ENCODE data around the gene FOSL2.
"Not testable (repeated sequence)": the region's sequence is repeated elsewhere in the genome, so short reads cannot be mapped to it uniquely, and the experiment has no call there.

The FOSL2 gene

GRCh38 chr2:28370354-28370753 is 22.3 kb upstream of the FOSL2 start:
- Histone ChIP-seq H3K9me3 (ENCODE audit: low read length) (no peaks in the 10 kb centered on the region), H3K4me3 (ENCODE audit: low read length) (no peak overlapping the region), H3K36me3 (ENCODE audit: insufficient read depth, low read length) (no peaks in the 10 kb centered on the region), H3K4me1 (ENCODE audit: insufficient read depth, low read length) (no peaks in the 10 kb centered on the region), H2AFZ (ENCODE audit: low read depth, low read length) (no peak overlapping the region), H3K27me3 (ENCODE audit: insufficient read depth, low read length) (peaks cover 4% of the 10 kb centered on the region)

- not testable (repeated sequence) for H3K9me3 ChIP-seq (ENCODE audit: low read length); H2AFZ ChIP-seq (ENCODE audit: low read depth, low read length)
These were observed 20.9 kb upstream of the FOSL2 start for GRCh38 chr2:28371728-28372127.

GRCh38 chr2:28373854-28374253 is 18.8 kb upstream of the FOSL2 start:
- Histone ChIP-seq H2AFZ (ENCODE audit: low read depth, low read length) (no peak overlapping the region), H3K4me3 (ENCODE audit: low read length) (no peak overlapping the region), H3K4me1 (ENCODE audit: insufficient read depth, low read length) (no peaks in the 10 kb centered on the region), H3K9me3 (ENCODE audit: low read length) (no peaks in the 10 kb centered on the region), H3K36me3 (ENCODE audit: insufficient read depth, low read length) (no peaks in the 10 kb centered on the region), H3K27me3 (ENCODE audit: insufficient read depth, low read length) (peaks cover 4% of the 10 kb centered on the region)

More at GRCh38 chr2:28371728-28372127, 20.9 kb upstream of the FOSL2 start:
- H3K36me3 ChIP-seq (ENCODE audit: insufficient read depth, low read length); H3K27me3 ChIP-seq (ENCODE audit: insufficient read depth, low read length); H3K4me1 ChIP-seq (ENCODE audit: insufficient read depth, low read length); H3K4me3 ChIP-seq (ENCODE audit: low read length): not testable (repeated sequence)

- Histone ChIP-seq H2AFZ (ENCODE audit: low read depth, low read length) (no peak overlapping the region), H3K27me3 (ENCODE audit: insufficient read depth, low read length) (peaks cover 4% of the 10 kb centered on the region), H3K4me1 (ENCODE audit: insufficient read depth, low read length) (no peaks in the 10 kb centered on the region), H3K9me3 (ENCODE audit: low read length) (no peaks in the 10 kb centered on the region), H3K36me3 (ENCODE audit: insufficient read depth, low read length) (no peaks in the 10 kb centered on the region), H3K4me3 (ENCODE audit: low read length) (no peak overlapping the region)
These were observed 18.3 kb upstream of the FOSL2 start for GRCh38 chr2:28374331-28374730.

- Histone ChIP-seq H3K4me3 (ENCODE audit: low read length) (no peak overlapping the region), H3K9me3 (ENCODE audit: low read length) (no peaks in the 10 kb centered on the region), H3K4me1 (ENCODE audit: insufficient read depth, low read length) (no peaks in the 10 kb centered on the region), H3K27me3 (ENCODE audit: insufficient read depth, low read length) (peaks cover 6% of the 10 kb centered on the region), H2AFZ (ENCODE audit: low read depth, low read length) (no peak overlapping the region), H3K36me3 (ENCODE audit: insufficient read depth, low read length) (no peaks in the 10 kb centered on the region)
These were observed 17.4 kb upstream of the FOSL2 start for GRCh38 chr2:28375236-28375635.

GRCh38 chr2:28375742-28376631 is 16.7 kb upstream of the FOSL2 start:
- Histone ChIP-seq H3K36me3 (ENCODE audit: insufficient read depth, low read length) (no peaks in the 10 kb centered on the region), H3K27me3 (ENCODE audit: insufficient read depth, low read length) (peaks cover 6% of the 10 kb centered on the region), H2AFZ (ENCODE audit: low read depth, low read length) (no peak overlapping the region), H3K9me3 (ENCODE audit: low read length) (no peaks in the 10 kb centered on the region), H3K4me1 (ENCODE audit: insufficient read depth, low read length) (no peaks in the 10 kb centered on the region), H3K4me3 (ENCODE audit: low read length) (no peak overlapping the region)

- Histone ChIP-seq H3K4me1 (ENCODE audit: insufficient read depth, low read length) (no peaks in the 10 kb centered on the region), H3K36me3 (ENCODE audit: insufficient read depth, low read length) (no peaks in the 10 kb centered on the region), H3K9me3 (ENCODE audit: low read length) (no peaks in the 10 kb centered on the region), H3K27me3 (ENCODE audit: insufficient read depth, low read length) (peaks cover 6% of the 10 kb centered on the region), H2AFZ (ENCODE audit: low read depth, low read length) (no peak overlapping the region), H3K4me3 (ENCODE audit: low read length) (no peak overlapping the region)
These were observed 15.4 kb upstream of the FOSL2 start for GRCh38 chr2:28377195-28377816.

- Histone ChIP-seq H2AFZ (ENCODE audit: low read depth, low read length) (no peak overlapping the region), H3K27me3 (ENCODE audit: insufficient read depth, low read length) (peaks cover 6% of the 10 kb centered on the region), H3K4me3 (ENCODE audit: low read length) (no peak overlapping the region), H3K4me1 (ENCODE audit: insufficient read depth, low read length) (no peaks in the 10 kb centered on the region), H3K36me3 (ENCODE audit: insufficient read depth, low read length) (no peaks in the 10 kb centered on the region), H3K9me3 (ENCODE audit: low read length) (no peaks in the 10 kb centered on the region)
These were observed 14.5 kb upstream of the FOSL2 start for GRCh38 chr2:28377984-28378678.

- Histone ChIP-seq H3K36me3 (ENCODE audit: insufficient read depth, low read length) (no peaks in the 10 kb centered on the region), H3K4me1 (ENCODE audit: insufficient read depth, low read length) (no peaks in the 10 kb centered on the region), H3K4me3 (ENCODE audit: low read length) (no peak overlapping the region), H2AFZ (ENCODE audit: low read depth, low read length) (no peak overlapping the region), H3K9me3 (ENCODE audit: low read length) (no peaks in the 10 kb centered on the region), H3K27me3 (ENCODE audit: insufficient read depth, low read length) (peaks cover 6% of the 10 kb centered on the region)
These were observed 13.7 kb upstream of the FOSL2 start for GRCh38 chr2:28378679-28379584.

- H2AFZ ChIP-seq (ENCODE audit: low read depth, low read length): no peak overlapping the region
- H3K4me1 ChIP-seq (ENCODE audit: insufficient read depth, low read length): no peaks in the 10 kb centered on the region
- H3K4me3 ChIP-seq (ENCODE audit: low read length): no peak overlapping the region
- peaks cover 2% of the 10 kb centered on the region for H3K27me3 ChIP-seq (ENCODE audit: insufficient read depth, low read length)
- H3K36me3 ChIP-seq (ENCODE audit: insufficient read depth, low read length): no peaks in the 10 kb centered on the region
- H3K9me3 ChIP-seq (ENCODE audit: low read length): no peaks in the 10 kb centered on the region
These were observed 12.4 kb upstream of the FOSL2 start for GRCh38 chr2:28380219-28380618.

GRCh38 chr2:28381225-28382180 is 11.2 kb upstream of the FOSL2 start:
- Histone ChIP-seq H3K27me3 (ENCODE audit: insufficient read depth, low read length) (peaks cover 2% of the 10 kb centered on the region), H3K9me3 (ENCODE audit: low read length) (no peaks in the 10 kb centered on the region), H3K4me1 (ENCODE audit: insufficient read depth, low read length) (no peaks in the 10 kb centered on the region), H2AFZ (ENCODE audit: low read depth, low read length) (no peak overlapping the region), H3K4me3 (ENCODE audit: low read length) (no peak overlapping the region), H3K36me3 (ENCODE audit: insufficient read depth, low read length) (no peaks in the 10 kb centered on the region)

- Histone ChIP-seq H3K4me1 (ENCODE audit: insufficient read depth, low read length) (no peaks in the 10 kb centered on the region), H2AFZ (ENCODE audit: low read depth, low read length) (no peak overlapping the region), H3K4me3 (ENCODE audit: low read length) (no peak overlapping the region), H3K27me3 (ENCODE audit: insufficient read depth, low read length) (peaks cover 2% of the 10 kb centered on the region), H3K9me3 (ENCODE audit: low read length) (no peaks in the 10 kb centered on the region), H3K36me3 (ENCODE audit: insufficient read depth, low read length) (no peaks in the 10 kb centered on the region)
These were observed 9.9 kb upstream of the FOSL2 start for GRCh38 chr2:28382755-28383154.
